Tibial artery (tissue), 4 donors: ENCODE results near the gene RAB3C.

Source experiments
- DNase-seq, 2 donors: peaks; one replicate each; pipeline ENCODE4 v3.0.0-alpha.2; 2019
- H3K27ac ChIP-seq, 2 donors: fragments of 200-600 bp; sonication (generic) in 1 of 2; 1 replicate in 1 of 2; 2 replicates in 1 of 2; pipeline ENCODE4 v1.5.1; 2018 to 2019; ENCODE audit warnings: mild to moderate bottlenecking in 1 of 2
- H3K27me3 ChIP-seq, 2 donors: fragments of 200-600 bp; sonication (generic) in 1 of 2; one replicate each; pipeline versions ENCODE4 v1.5.1 to v1.6.0; 2016 to 2019
- H3K36me3 ChIP-seq, 3 donors: fragments of 200-600 bp; sonication (generic) in 2 of 3; one replicate each; pipeline ENCODE4 v1.5.1; 2016 to 2019; ENCODE audit warnings: mild to moderate bottlenecking in 2 of 3
- H3K4me1 ChIP-seq, 4 donors: fragments of 200-600 bp; sonication (generic) in 2 of 4; 1 replicate in 3 of 4; 2 replicates in 1 of 4; pipeline ENCODE4 v1.5.1; 2016 to 2019
- H3K4me3 ChIP-seq, 2 donors: fragments of 200-600 bp; sonication (generic) in 1 of 2; 1 replicate in 1 of 2; 2 replicates in 1 of 2; pipeline ENCODE4 v1.5.1; 2018 to 2019; ENCODE audit warnings: mild to moderate bottlenecking in 2 of 2
- H3K9me3 ChIP-seq, 3 donors: fragments of 200-600 bp; sonication (generic) in 1 of 3; one replicate each; pipeline ENCODE4 v1.5.1; 2016 to 2019
- CTCF ChIP-seq, 2 experiments: fragments of 200-600 bp in 1 of 2; fragments of 450-650 bp in 1 of 2; IDR thresholded peaks; one replicate each; pipeline ENCODE4 v1.5.1; 2017 to 2019; ENCODE audit warnings: antibody characterized with exemption in 2 of 2, mild to moderate bottlenecking in 1 of 2, moderate library complexity in 1 of 2
- intact Hi-C: fragments of 100-400 bp; cut with DNase I; formaldehyde crosslinking; loops from one replicate; pipeline ENCODE4 v1.15.0; 2023; ENCODE audit warnings: low total_unique reads

RAB3C gene

GRCh38 chr5:58674711-58675110 is 91.8 kb downstream of the RAB3C start:
- intact Hi-C loops, result no loop called here
- H3K4me3 ChIP-seq, result no peak overlapping the region

GRCh38 chr5:58675341-58675740 is 92.5 kb downstream of the RAB3C start:
- Histone ChIP-seq H3K36me3 (no peaks in the 10 kb centered on the region), H3K9me3 (no peaks in the 10 kb centered on the region), H3K27me3 (no peaks in the 10 kb centered on the region), H3K27ac (no peak overlapping the region), H3K4me1 (peaks cover 0 to 11% (median 0%) of the 10 kb centered on the region in 4 donors), H3K4me3 (no peak overlapping the region)
- TF ChIP-seq CTCF (IDR thresholded peaks at IDR 0.05), result no peak
- DNase-seq, result no peak
- intact Hi-C loops, result no loop called here

More at GRCh38 chr5:58674711-58675110, 91.8 kb downstream of the RAB3C start:
- DNase-seq, result no peak
- no peaks in the 10 kb centered on the region for H3K27me3 ChIP-seq
- no peak for TF ChIP-seq CTCF (IDR thresholded peaks at IDR 0.05)
- H3K27ac ChIP-seq, result no peak overlapping the region
- H3K9me3 ChIP-seq, result no peaks in the 10 kb centered on the region
- no peaks in the 10 kb centered on the region for H3K36me3 ChIP-seq
- peaks cover 0 to 11% (median 0%) of the 10 kb centered on the region in 4 donors for H3K4me1 ChIP-seq

GRCh38 chr5:58677650-58678049 is 94.8 kb downstream of the RAB3C start:
- H3K4me1 ChIP-seq, result no peaks in the 10 kb centered on the region
- DNase-seq, result no peak
- TF ChIP-seq CTCF (IDR thresholded peaks at IDR 0.05), result no peak
- no peak overlapping the region for H3K27ac ChIP-seq
- intact Hi-C loops, result no loop called here
- no peak overlapping the region for H3K4me3 ChIP-seq
- H3K36me3 ChIP-seq, result no peaks in the 10 kb centered on the region
- H3K9me3 ChIP-seq, result no peaks in the 10 kb centered on the region
- H3K27me3 ChIP-seq, result no peaks in the 10 kb centered on the region

- TF ChIP-seq CTCF (IDR thresholded peaks at IDR 0.05), result no peak
- H3K27ac ChIP-seq, result no peak overlapping the region
- H3K36me3 ChIP-seq, result no peaks in the 10 kb centered on the region
- no peaks in the 10 kb centered on the region for H3K4me1 ChIP-seq
- no peak overlapping the region for H3K4me3 ChIP-seq
- no peaks in the 10 kb centered on the region for H3K27me3 ChIP-seq
- intact Hi-C loops, result no loop called here
- H3K9me3 ChIP-seq, result no peaks in the 10 kb centered on the region
- DNase-seq, result no peak
These were observed 97.6 kb downstream of the RAB3C start for GRCh38 chr5:58680503-58680902.

GRCh38 chr5:58681943-58682342 is 99.1 kb downstream of the RAB3C start:
- TF ChIP-seq CTCF (IDR thresholded peaks at IDR 0.05), result no peak
- no peaks in the 10 kb centered on the region for H3K9me3 ChIP-seq

GRCh38 chr5:58683567-58683966 is 100.7 kb downstream of the RAB3C start:
- Histone ChIP-seq H3K36me3 (no peaks in the 10 kb centered on the region), H3K9me3 (no peaks in the 10 kb centered on the region), H3K4me3 (no peak overlapping the region), H3K27me3 (no peaks in the 10 kb centered on the region), H3K4me1 (peaks cover 0 to 10% (median 0%) of the 10 kb centered on the region in 4 donors), H3K27ac (no peak overlapping the region)
- DNase-seq, result no peak
- no peak for TF ChIP-seq CTCF (IDR thresholded peaks at IDR 0.05)
- intact Hi-C loops, result no loop called here

More at GRCh38 chr5:58681943-58682342, 99.1 kb downstream of the RAB3C start:
- H3K4me3 ChIP-seq, result no peak overlapping the region
- DNase-seq, result no peak
- H3K4me1 ChIP-seq, result peaks cover 0 to 6% (median 0%) of the 10 kb centered on the region in 4 donors
- no peaks in the 10 kb centered on the region for H3K27me3 ChIP-seq
- intact Hi-C loops, result no loop called here
- no peaks in the 10 kb centered on the region for H3K36me3 ChIP-seq
- H3K27ac ChIP-seq, result no peak overlapping the region
